Naive B cell (primary cell): ENCODE data around the gene ADAMTS6. TPM values are rescaled to one million over a fixed set of nuclear protein-coding genes. Genes with fewer than 3 reads are reported as not detected.
A peak's percentile ranks its signal among the peaks of the same experiment; 100 is the strongest.

ENCODE experiments used
- ATAC-seq, 2 donors: fragments of 150-1000 bp; cut with Tn5 transposase; 2 replicates each; pipeline ENCODE4 v1.10.0; 2021; ENCODE audit warnings: low read depth in 2 of 2, mild to moderate bottlenecking in 2 of 2, moderate library complexity in 2 of 2
- DNase-seq: peaks from one replicate; pipeline ENCODE4 v3.0.0; 2022
- H3K27ac Mint-ChIP-seq, 6 donors: one replicate each; pipeline ENCODE4 v1.8.0; 2020 to 2022; ENCODE audit warnings: mild to moderate bottlenecking in 6 of 6, mixed read lengths in 6 of 6, moderate library complexity in 5 of 6, inconsistent platforms in 2 of 6
- H3K27me3 Mint-ChIP-seq, 3 donors: one replicate each; pipeline ENCODE4 v1.8.0; 2021 to 2022; ENCODE audit warnings: mixed read lengths in 3 of 3, mild to moderate bottlenecking in 1 of 3
- H3K36me3 Mint-ChIP-seq, 2 donors: one replicate each; pipeline ENCODE4 v1.8.0; 2020 to 2022; ENCODE audit warnings: mixed read lengths in 2 of 2, inconsistent platforms in 1 of 2, mild to moderate bottlenecking in 1 of 2
- H3K4me1 Mint-ChIP-seq, 3 donors: one replicate each; pipeline ENCODE4 v1.8.0; 2020 to 2022; ENCODE audit warnings: mixed read lengths in 3 of 3, inconsistent platforms in 1 of 3, mild to moderate bottlenecking in 1 of 3, moderate library complexity in 1 of 3
- H3K4me3 Mint-ChIP-seq, 8 donors: one replicate each; pipeline ENCODE4 v1.8.0; 2020 to 2022; ENCODE audit warnings: mild to moderate bottlenecking in 8 of 8, mixed read lengths in 8 of 8, moderate library complexity in 8 of 8, inconsistent platforms in 2 of 8
- H3K9me3 Mint-ChIP-seq, 7 donors: one replicate each; pipeline ENCODE4 v1.8.0; 2020 to 2022; ENCODE audit warnings: mixed read lengths in 7 of 7, mild to moderate bottlenecking in 5 of 7, inconsistent platforms in 2 of 7, moderate library complexity in 1 of 7
- polyA plus RNA-seq, 6 donors: library from polyadenylated mRNA; unstranded; fragments of 300-500 nt; fragmentation: Illumina TruSeq; gene quantifications; one replicate each; pipeline ENCODE4 v1.2.3, GENCODE V29; 2021; ENCODE audit warnings: low read depth in 6 of 6

Gene ADAMTS6
- polyA plus RNA-seq, 6 donors from 2014 or later = 0.19 to 0.80 (median 0.48) TPM

- Mint-ChIP-seq H3K9me3 (no peaks in the 10 kb centered on the region), H3K4me3 (no peak overlapping the region), H3K27ac (no peak overlapping the region), H3K36me3 (no peaks in the 10 kb centered on the region), H3K27me3 (no peaks in the 10 kb centered on the region), H3K4me1 (no peaks in the 10 kb centered on the region)
- DNase-seq (no peak), ATAC-seq (no peak)
Measured at GRCh38 chr5:65268525-65268924, 213.2 kb downstream of the ADAMTS6 start.

- no peak for DNase-seq
- no peaks in the 10 kb centered on the region for H3K4me1 Mint-ChIP-seq
- no peaks in the 10 kb centered on the region for H3K9me3 Mint-ChIP-seq
- ATAC-seq = no peak
- no peaks in the 10 kb centered on the region for H3K27me3 Mint-ChIP-seq
- no peak overlapping the region for H3K4me3 Mint-ChIP-seq
- H3K36me3 Mint-ChIP-seq = peaks cover 5 to 7% of the 10 kb centered on the region in 2 donors
- H3K27ac Mint-ChIP-seq = no peak overlapping the region
Measured at GRCh38 chr5:65264420-65264819, 217.3 kb downstream of the ADAMTS6 start.

- Mint-ChIP-seq H3K27me3 (no peaks in the 10 kb centered on the region), H3K27ac (no peak overlapping the region), H3K4me3 (no peak overlapping the region), H3K4me1 (no peaks in the 10 kb centered on the region), H3K36me3 (peaks cover 9 to 15% of the 10 kb centered on the region in 2 donors), H3K9me3 (peaks cover 0 to 2% (median 0%) of the 10 kb centered on the region in 7 donors)
- no peak for ATAC-seq
- DNase-seq = no peak
Measured at GRCh38 chr5:65263321-65263720, 218.4 kb downstream of the ADAMTS6 start.

- Mint-ChIP-seq H3K4me1 (no peaks in the 10 kb centered on the region), H3K27ac (no peak overlapping the region), H3K27me3 (no peaks in the 10 kb centered on the region), H3K36me3 (peaks cover 9 to 15% of the 10 kb centered on the region in 2 donors), H3K4me3 (peak overlapping the region in 1 of 8 donors; percentile 71), H3K9me3 (peaks cover 0 to 2% (median 0%) of the 10 kb centered on the region in 7 donors)
- no peak for DNase-seq
- ATAC-seq = no peak
Measured at GRCh38 chr5:65262649-65263059, 219.1 kb downstream of the ADAMTS6 start.

- Mint-ChIP-seq H3K27me3 (no peaks in the 10 kb centered on the region), H3K4me1 (no peaks in the 10 kb centered on the region), H3K36me3 (peaks cover 9 to 15% of the 10 kb centered on the region in 2 donors), H3K27ac (no peak overlapping the region), H3K4me3 (no peak overlapping the region), H3K9me3 (peaks cover 0 to 2% (median 0%) of the 10 kb centered on the region in 7 donors)
- ATAC-seq (no peak), DNase-seq (no peak)
Measured at GRCh38 chr5:65262096-65262495, 219.6 kb downstream of the ADAMTS6 start.

GRCh38 chr5:65261499-65261898, 220.2 kb downstream of the ADAMTS6 start:
- no peak overlapping the region for H3K4me3 Mint-ChIP-seq
- no peaks in the 10 kb centered on the region for H3K4me1 Mint-ChIP-seq
- H3K27me3 Mint-ChIP-seq = no peaks in the 10 kb centered on the region
- peaks cover 9 to 15% of the 10 kb centered on the region in 2 donors for H3K36me3 Mint-ChIP-seq
- H3K27ac Mint-ChIP-seq = peak overlapping the region in 1 of 6 donors; percentile 13
- H3K9me3 Mint-ChIP-seq = peaks cover 0 to 2% (median 0%) of the 10 kb centered on the region in 7 donors
- ATAC-seq = no peak
- no peak for DNase-seq

DNA sequence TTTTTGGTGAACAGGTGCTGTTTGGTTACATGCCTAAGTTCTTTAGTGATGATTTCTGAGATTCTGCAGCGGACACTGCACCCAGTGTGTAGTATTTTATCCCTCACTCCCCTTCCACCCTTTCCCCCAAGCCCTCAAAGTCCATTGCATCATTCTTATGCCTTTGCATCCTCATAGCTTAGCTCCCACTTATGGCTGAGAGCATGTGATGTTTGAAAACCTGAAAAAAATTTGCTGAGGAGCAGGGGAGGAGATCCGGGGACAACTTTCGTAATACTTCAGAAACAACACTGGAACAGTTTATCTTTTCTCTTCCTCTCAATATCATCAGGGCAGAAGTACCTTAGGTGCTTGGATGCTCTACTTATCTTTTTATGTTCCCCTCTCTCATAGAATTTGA, 226.4 kb downstream of the ADAMTS6 start:
- DNase-seq (no peak), ATAC-seq (no peak)
- H3K9me3 Mint-ChIP-seq = peaks cover 0 to 2% (median 0%) of the 10 kb centered on the region in 7 donors
- no peak overlapping the region for H3K4me3 Mint-ChIP-seq
- peak overlapping the region in 1 of 6 donors; percentile 14 for H3K27ac Mint-ChIP-seq
- peaks cover 9 to 15% of the 10 kb centered on the region in 2 donors for H3K36me3 Mint-ChIP-seq
- H3K27me3 Mint-ChIP-seq = no peaks in the 10 kb centered on the region
- no peaks in the 10 kb centered on the region for H3K4me1 Mint-ChIP-seq

GRCh38 chr5:65252977-65253376, 228.7 kb downstream of the ADAMTS6 start:
- H3K27ac Mint-ChIP-seq = no peak overlapping the region
- DNase-seq = no peak
- no peaks in the 10 kb centered on the region for H3K36me3 Mint-ChIP-seq
- H3K4me1 Mint-ChIP-seq = no peaks in the 10 kb centered on the region
- H3K27me3 Mint-ChIP-seq = no peaks in the 10 kb centered on the region
- no peak for ATAC-seq
- H3K4me3 Mint-ChIP-seq = no peak overlapping the region
- no peaks in the 10 kb centered on the region for H3K9me3 Mint-ChIP-seq

- no peaks in the 10 kb centered on the region for H3K4me1 Mint-ChIP-seq
- H3K36me3 Mint-ChIP-seq = no peaks in the 10 kb centered on the region
- no peak overlapping the region for H3K4me3 Mint-ChIP-seq
- H3K27ac Mint-ChIP-seq = no peak overlapping the region
- no peaks in the 10 kb centered on the region for H3K27me3 Mint-ChIP-seq
- DNase-seq = no peak
- H3K9me3 Mint-ChIP-seq = no peaks in the 10 kb centered on the region
- ATAC-seq = no peak
Measured at GRCh38 chr5:65248896-65249295, 232.8 kb downstream of the ADAMTS6 start.

DNA sequence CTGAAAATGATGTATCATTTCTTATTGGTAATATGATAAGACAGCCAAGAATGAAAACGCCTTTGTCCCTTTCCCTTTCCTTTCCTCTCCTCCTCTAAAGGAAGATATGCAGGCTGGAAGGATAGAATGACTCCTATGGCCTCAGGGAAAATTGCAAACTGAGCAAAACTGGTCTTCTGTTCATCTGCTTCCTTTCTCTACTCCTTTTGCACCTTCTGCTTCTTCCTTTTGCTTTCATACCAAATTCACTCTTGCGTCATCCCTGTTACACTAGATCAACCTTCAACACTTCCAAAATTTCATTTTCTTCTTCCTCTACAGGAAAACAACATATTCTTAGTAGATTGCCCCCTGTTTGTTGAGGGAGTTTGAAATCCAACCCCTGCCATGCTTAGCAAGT, 234.1 kb downstream of the ADAMTS6 start:
- DNase-seq (no peak), ATAC-seq (no peak)
- Mint-ChIP-seq H3K36me3 (no peaks in the 10 kb centered on the region), H3K27ac (no peak overlapping the region), H3K4me1 (no peaks in the 10 kb centered on the region), H3K9me3 (no peaks in the 10 kb centered on the region), H3K4me3 (no peak overlapping the region), H3K27me3 (no peaks in the 10 kb centered on the region)

GRCh38 chr5:65246741-65247140, 235.0 kb downstream of the ADAMTS6 start:
- DNase-seq = no peak
- no peak for ATAC-seq
- Mint-ChIP-seq H3K27me3 (no peaks in the 10 kb centered on the region), H3K4me1 (no peaks in the 10 kb centered on the region), H3K9me3 (no peaks in the 10 kb centered on the region), H3K27ac (no peak overlapping the region), H3K4me3 (no peak overlapping the region), H3K36me3 (no peaks in the 10 kb centered on the region)

- ATAC-seq = no peak
- no peaks in the 10 kb centered on the region for H3K9me3 Mint-ChIP-seq
- H3K36me3 Mint-ChIP-seq = no peaks in the 10 kb centered on the region
- H3K27ac Mint-ChIP-seq = no peak overlapping the region
- H3K27me3 Mint-ChIP-seq = no peaks in the 10 kb centered on the region
- DNase-seq = no peak
- no peak overlapping the region for H3K4me3 Mint-ChIP-seq
- H3K4me1 Mint-ChIP-seq = no peaks in the 10 kb centered on the region
Measured at GRCh38 chr5:65244031-65244430, 237.7 kb downstream of the ADAMTS6 start.

DNA sequence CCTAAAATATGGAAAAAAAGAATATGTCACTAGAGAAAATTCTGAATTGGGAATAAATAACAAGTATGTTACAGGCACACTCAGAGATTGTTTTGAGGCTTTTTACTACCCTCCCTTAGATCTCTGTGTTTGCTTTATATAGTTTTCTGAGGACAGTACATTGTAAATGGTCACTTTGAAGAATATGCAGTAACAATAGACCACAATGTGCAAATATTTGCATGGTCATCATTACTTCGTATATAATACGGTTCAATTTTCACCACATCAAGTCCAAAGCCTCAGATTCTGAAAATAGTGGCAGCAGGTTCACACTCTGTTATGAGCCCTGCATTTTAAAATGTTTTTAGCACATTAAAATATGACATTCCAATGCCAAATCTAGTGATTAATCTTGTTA, 238.6 kb downstream of the ADAMTS6 start:
- DNase-seq = no peak
- ATAC-seq = no peak
- no peak overlapping the region for H3K27ac Mint-ChIP-seq
- no peak overlapping the region for H3K4me3 Mint-ChIP-seq
- H3K9me3 Mint-ChIP-seq = no peaks in the 10 kb centered on the region
- no peaks in the 10 kb centered on the region for H3K27me3 Mint-ChIP-seq
- H3K4me1 Mint-ChIP-seq = no peaks in the 10 kb centered on the region
- H3K36me3 Mint-ChIP-seq = no peaks in the 10 kb centered on the region

DNA sequence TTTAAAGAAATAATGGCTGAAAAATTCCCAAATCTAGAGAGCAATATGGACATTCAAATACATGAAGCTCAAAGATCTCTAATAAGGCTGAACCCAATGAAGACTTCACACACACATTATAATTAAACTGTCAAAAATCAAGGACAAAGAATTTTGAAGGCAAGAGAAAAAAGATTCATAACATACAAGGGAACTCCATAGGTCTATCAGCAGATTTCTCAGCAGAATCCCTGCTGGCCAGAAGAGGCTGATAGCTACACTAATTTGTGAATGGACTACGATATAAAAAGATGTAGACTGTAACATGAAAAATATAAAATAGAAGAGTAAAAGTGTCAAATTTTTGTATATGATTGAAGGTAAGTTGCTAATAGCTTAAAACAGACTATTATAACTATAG, 251.9 kb downstream of the ADAMTS6 start:
- ATAC-seq = no peak
- Mint-ChIP-seq H3K9me3 (peaks cover 19 to 49% (median 36%) of the 10 kb centered on the region in 7 donors), H3K27ac (no peak overlapping the region), H3K4me1 (no peaks in the 10 kb centered on the region), H3K4me3 (no peak overlapping the region), H3K36me3 (peaks cover 29 to 42% of the 10 kb centered on the region in 2 donors), H3K27me3 (no peaks in the 10 kb centered on the region)
- DNase-seq = no peak

DNA sequence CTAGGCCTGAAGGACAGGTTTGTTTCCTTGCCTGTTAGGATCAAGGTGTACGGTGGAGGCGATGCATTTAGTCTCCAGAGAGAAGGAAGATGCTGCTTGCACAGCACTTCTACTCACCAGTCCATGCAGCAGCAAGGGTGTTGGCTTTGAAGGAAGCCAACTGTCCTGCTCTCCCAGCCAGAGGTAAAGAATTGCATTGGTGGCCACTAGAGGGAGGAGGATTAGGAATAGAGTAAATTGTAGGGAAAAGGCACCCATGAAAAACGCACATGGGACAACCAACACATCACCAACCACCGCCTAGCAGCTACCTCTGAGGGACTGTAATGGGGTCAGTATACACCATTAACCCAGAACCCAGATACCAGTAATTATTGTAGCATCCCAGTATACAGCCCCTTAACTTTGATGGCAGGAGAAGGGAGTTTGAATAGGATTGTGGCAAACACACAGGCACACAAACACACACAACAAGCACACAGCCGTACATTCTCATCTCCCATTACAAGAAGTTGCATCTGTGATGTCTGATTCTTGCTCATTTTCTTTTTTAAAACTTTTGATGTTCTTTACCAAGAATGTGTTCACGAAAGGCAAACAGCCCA, 267.7 kb downstream of the ADAMTS6 start:
- H3K36me3 Mint-ChIP-seq = peaks cover 0 to 14% of the 10 kb centered on the region in 2 donors
- no peak overlapping the region for H3K27ac Mint-ChIP-seq
- H3K9me3 Mint-ChIP-seq = peaks cover 0 to 2% (median 0%) of the 10 kb centered on the region in 7 donors
- no peak overlapping the region for H3K4me3 Mint-ChIP-seq
- no peak for ATAC-seq
- H3K27me3 Mint-ChIP-seq = no peaks in the 10 kb centered on the region
- H3K4me1 Mint-ChIP-seq = no peaks in the 10 kb centered on the region
- no peak for DNase-seq
